Measurements from ENCODE around the gene SLC47A2.

Gene SLC47A2

DNA sequence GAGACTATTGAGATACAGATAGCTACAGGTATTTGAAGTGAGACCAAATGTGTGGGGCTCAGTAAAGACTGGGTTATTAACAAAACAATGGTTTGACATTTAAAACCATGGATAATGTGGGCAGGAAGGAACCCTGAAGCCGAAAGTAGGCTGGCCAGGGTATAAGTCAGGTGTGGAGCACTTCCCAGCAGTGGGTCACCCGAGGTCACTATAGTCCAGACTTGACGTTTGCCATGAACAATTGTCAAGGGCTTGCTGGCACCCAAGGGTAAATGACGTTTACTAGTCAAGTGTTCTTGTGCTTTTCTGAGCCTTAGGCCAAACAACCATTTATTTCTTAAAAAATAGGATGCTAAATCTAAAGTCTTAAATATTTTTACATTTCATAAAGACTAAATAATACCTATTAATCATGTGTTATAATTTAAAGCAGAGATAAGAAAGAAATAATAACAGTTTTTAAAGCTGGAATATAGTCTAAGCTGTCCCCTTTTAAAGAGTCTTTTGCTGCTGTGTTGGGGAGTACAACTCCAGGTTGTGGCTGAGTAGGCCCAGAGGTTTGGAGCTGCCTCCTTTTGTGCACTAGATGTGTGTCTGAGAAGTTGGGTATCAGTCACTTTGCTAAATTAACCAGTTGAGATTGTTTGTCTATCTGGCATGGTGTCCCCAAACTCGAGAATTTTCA, 52.1 kb downstream of the SLC47A2 start:
- DNase-seq: no peak

DNA sequence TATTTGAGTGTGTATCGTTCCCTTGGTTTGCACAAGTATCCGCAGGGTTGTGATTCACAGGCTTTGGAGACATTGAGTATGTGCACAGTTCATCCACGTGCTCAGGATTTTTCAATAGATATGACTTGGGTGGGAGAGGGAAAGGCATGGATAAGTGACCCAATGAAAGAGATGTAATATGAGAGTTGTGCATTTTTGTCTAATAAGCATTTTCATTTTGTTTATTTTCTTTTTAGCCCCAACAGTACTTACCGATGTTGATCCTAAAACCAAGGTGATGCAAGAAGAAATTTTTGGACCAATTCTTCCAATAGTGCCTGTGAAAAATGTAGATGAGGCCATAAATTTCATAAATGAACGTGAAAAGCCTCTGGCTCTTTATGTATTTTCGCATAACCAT, 53.3 kb downstream of the SLC47A2 start:
- no peak for DNase-seq

DNA sequence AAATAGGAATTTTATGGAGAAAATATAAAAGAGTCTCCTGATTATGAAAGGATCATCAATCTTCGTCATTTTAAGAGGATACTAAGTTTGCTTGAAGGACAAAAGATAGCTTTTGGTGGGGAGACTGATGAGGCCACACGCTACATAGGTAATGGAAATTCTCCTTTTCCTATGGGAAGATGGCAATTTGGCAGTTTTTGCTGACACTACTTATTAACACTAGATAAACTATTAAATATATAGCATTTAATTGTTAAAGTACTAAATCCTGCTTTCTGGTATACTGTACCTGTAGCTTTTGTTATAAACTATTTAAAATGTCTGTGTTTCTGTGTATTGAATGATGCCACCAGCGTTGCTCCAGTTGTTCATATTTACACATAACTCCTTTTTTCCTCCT, 55.3 kb downstream of the SLC47A2 start:
- DNase-seq: no peak

DNA sequence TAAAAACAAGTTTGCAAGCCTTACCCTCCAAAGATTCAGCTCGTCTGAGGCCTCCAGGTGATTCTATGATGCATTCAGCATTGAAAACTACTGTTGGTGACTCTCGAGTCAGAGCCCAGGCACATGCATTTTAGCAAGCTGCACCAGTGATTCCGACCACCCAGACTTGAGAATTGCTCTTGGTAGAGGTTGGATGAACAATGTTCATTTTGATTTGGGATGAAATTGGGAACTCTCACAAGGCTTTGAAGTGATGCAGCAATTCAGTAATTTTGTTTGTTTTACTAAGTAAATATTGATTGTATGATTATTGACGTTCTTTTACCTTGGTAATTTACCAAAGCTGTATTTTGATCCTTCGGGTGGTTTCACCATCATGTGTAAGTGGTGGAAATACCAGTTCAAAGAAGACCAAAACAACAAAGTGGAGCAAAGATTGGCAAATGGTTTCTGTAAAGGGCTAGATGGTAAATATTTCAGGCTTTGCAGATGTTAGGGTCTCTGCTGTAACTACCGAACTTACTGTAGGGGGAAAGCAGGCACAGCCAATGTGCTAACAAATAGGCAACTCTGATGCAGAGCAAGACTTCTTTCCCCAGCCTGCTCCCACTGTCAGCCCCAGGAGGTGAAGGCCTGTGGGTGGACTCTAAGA, 56.0 kb downstream of the SLC47A2 start:
- peak; percentile 27 for DNase-seq

DNA sequence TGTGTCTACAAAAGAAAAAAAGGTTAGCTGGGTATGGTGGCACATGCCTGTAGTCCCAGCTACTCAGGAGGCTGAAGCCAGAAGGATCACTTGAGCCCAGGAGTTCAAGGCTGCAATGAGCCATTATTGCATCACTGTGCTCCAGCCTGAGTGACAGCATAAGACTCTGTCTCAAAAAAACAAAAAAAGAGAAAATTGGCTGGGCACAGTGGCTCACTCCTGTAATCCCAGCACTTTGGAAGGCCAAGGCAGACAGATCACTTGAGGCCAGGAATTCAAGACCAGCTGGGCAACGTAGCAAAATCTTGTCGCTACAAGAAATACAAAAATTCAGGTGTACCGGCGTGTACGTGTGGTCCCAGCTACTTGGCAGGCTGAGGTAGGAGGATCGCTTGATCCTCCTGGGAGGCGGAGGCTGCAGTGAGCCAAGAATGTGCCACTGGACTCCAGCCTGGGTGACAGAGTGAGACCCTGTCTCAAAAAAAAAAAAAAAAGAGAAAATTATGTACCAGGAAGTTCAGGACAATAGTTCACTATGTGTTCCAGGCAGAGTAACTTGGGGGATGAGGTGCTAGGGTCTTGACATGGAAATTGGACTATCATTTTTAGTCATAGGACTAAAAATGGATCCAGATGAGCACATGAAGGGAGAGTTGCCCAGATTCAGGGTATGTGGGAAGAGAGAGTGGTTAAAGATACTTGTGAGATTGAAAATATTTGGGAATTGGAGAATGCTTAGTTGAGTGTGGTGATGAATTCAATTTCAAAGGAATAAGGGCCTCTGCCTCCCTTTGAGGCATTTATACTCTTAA, 56.8 kb downstream of the SLC47A2 start:
- DNase-seq: no peak

DNA sequence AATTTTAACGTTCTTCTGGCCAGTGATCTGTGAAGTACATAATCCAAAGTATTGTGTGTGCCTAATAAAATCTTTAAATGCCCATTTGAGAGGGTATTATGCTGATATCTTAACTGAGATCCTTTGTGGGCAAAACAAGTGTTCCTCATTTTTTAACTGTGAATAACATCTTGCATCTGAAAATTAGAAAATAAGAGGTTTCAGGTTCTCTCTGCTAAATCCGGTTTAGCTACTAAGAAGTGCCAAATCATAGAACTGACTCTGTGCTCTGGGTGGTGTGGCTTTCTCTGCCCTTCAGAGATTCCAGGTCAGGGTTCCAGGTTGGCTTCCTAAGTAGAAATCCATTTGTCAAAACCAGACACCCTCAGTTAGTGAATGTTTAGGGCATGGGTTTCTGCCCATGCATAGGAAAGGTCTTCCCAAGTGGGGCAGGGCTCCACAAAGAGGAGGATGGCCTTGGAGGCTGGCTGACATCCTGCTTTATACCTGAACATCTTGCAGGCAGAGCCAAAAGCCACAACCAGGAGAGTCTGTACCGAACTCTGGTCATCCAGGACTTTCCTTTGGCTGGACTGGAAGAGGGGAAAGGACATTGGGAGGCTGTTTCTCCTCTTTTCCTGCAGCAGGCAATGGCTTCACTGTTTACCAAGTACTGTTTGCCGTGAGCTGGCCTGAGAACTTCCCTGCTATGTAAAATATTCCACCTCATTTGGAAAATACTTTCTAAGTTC, 59.4 kb downstream of the SLC47A2 start:
- no peak for DNase-seq

DNA sequence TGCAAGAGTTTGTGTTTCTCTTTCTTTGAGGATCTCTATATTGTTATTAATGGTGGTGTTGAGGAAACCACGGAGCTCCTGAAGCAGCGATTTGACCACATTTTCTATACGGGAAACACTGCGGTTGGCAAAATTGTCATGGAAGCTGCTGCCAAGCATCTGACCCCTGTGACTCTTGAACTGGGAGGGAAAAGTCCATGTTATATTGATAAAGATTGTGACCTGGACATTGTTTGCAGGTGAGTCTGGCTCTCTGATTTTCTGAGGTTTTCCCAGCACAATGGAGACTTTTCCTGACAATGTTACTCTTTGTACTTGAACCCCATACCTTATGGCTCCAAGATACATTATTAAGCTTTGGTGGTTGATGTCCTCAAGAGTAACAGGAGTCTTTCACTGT, 60.0 kb downstream of the SLC47A2 start:
- DNase-seq: no peak

DNA sequence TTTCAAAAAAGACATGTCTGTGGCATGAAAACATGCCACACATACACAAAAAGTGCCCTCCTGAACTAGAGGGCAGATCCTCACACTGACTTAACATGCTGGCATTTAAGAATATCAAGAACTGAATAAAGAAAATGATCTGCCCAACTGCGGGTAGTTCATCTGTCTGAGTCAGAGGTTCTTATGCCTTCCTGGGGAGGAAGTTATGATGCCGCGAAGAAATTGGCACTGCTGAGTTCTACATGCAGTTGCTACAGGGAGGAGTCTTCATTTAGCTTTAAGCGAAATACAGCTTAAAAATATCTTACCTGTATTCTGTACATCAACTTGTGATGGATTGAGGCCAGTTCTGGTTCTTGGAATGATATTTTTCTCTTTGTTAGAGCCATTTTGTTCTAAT, 61.5 kb downstream of the SLC47A2 start:
- no peak for DNase-seq

DNA sequence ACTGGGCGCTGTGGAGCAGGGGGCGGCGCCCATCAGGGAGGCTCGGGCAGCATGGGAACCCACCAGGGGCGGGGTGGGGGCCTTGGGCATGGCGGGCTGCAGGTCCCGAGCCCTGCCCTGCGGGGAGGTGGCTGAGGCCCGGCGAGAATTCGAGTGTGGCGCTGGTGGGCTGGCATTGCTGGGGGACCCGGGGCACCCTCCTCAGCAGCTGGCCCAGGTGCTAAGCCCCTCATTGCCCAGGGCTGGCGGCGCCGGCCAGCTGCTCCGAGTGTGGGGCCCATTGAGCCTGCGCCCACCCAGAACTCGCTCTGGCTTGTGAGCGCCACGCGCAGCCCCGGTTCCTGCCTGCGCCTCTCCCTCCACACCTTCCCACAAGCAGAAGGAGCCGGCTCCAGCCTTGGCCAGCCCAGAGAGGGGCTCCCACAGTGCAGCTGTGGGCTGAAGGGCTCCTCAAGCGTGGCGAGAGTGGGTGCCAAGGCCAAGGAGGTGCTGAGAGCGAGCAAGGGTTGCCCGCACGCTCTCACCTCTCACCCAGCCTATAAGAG, 62.0 kb downstream of the SLC47A2 start:
- DNase-seq: no peak

DNA sequence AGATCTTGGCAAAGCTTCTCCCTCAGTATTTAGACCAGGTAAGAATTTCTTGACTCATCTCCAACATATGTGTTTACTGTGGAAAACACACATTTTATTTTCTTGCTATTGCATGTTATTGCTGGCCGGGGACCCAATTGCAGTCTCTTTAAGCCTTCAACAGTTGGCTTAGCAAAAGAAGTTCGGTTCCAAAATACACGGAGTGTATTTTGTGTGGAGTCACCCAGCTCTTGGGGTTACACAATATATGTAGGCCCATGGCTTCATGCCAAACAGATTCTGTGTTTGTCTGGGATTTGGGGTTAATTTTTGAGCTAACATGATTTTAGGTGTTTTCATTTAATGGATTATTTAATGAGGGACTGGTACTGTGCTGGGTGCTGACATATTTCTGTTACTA, 63.8 kb downstream of the SLC47A2 start:
- DNase-seq: no peak

DNA sequence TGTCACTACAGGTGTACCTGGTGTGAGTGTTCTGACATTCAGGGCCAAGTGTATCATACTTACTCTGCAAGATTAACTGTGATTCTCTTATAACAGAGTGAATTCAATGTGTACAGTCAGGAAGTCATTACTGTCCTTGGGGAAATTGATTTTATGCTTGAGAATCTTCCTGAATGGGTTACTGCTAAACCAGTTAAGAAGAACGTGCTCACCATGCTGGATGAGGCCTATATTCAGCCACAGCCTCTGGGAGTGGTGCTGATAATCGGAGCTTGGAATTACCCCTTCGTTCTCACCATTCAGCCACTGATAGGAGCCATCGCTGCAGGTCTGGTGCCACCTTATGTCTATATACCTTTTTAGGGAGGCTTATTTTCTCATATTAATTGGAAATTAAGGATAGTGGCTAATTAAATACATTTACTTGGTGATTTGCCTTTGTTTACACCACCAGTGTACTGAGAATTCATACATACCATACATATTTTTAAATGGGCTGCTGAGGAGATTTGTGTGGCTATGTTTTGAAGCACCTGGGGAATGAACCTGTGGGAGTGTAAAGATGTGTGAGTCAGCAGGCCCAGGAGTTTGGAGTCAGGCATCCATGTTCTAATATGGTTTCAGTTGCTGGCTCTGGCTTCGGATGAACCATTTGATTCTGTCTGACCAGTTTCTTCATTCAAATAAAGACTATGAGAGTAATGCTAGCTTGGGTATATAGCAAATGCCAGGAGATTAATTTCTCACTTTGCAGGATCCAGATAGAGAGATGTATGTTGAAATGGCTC, 64.7 kb downstream of the SLC47A2 start:
- DNase-seq: no peak

DNA sequence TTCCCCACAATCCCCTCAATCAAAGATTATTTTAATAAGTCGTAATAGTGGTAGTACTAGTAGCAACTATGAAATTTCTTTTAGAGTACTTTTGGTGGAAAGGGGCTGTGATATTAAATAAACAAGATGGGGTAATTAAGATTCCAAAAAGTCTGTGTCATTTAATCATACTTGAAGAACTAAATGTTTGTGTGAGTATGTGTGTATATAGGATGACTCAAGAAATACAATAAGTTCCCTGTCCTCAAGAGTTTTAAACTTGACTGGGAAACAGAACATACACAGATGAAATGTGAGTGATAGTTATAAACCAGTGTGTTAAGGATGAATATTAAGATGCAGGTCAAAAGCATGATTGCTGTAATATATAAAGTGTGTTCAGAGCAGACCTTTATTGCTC, 65.6 kb downstream of the SLC47A2 start:
- no peak for DNase-seq

DNA sequence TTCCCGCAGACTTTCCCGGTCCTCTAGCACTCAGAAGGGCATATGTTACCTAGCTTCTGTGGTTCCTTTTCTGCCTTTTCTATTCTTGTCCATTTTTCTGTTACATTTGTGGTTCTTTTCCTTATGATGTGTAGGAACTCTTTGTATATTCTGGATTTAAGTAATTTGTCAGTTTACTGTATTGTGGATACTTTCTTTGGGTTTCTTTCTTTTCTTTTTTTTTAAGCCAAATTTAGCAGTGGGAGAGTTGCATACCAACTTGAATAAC, 67.2 kb downstream of the SLC47A2 start:
- DNase-seq: no peak

DNA sequence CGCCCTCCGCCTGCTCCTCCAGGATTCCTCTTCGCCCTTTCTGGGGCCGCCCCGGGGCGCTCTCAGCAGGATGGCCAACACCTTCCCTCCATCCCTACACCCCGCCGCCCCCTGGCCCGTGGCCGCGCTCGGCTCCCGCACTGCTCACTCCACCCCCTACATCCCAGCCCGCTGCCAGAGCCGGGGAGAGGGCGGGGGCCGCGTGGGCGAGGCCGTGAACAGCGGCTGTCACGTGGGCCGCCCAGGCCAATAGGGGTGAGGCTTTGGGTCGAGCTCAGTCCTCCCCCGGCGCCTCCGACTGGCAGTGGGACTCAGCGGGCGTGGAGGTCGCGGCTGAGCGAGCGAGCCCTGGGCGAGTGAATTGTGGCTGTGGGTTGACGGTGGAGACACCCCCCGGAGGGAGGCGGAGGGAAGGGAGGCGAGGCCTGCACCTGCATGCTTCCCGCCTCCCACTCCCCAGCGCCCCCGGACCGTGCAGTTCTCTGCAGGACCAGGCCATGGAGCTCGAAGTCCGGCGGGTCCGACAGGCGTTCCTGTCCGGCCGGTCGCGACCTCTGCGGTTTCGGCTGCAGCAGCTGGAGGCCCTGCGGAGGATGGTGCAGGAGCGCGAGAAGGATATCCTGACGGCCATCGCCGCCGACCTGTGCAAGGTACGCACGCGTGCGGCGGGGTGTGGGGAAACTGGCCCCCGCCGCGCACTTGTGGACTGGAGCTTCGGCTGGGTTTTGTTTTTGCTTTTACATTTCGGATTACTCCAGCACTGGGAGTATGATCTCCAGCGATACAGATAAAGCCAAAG, 67.7 kb downstream of the SLC47A2 start, which contains the start of gene ALDH3A2:
TSS of gene ALDH3A2 (plus strand) at position 277 of the 799 bp plus-strand sequence. CDS start at position 498, 221 bp downstream.
- peak; percentile 94 for DNase-seq

DNA sequence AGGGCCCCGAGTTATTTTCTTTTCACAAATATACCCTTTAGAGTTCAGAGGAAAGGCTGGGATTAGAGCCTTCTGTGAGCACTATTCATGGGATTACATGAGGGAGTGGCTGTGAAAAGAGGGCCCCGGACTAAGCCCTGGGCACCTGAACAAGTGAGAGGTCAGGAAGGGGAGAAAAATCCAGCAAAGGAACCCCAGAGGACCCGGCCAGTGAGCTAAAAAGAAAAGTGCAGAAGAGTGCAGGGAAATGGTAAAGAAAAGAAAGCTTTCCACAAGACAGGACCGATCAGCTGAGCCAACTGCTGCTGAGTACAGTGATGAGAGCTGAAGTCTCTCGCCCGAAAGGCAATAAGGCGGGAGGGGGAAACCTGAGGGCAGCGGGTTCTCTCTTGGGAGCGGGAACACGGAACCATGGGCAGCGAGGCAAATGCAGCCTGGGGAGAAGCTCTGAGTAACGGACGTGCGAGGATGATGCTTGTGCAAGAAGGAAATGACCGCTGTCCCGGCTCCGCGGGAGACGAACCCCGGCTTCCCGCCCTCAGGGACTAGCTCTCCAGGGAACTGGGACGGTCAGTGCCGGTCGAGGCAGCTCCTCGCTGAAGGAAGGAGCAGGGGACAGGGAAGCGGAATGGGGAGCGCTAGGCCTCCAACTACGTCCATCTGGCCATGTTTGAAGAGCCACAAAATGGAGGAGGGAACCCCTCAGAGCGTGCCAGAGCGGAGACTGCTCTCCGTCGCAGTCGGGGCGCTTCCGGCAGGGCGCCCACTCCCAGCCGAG, 68.5 kb downstream of the SLC47A2 start:
- peak; percentile 56 for DNase-seq

DNA sequence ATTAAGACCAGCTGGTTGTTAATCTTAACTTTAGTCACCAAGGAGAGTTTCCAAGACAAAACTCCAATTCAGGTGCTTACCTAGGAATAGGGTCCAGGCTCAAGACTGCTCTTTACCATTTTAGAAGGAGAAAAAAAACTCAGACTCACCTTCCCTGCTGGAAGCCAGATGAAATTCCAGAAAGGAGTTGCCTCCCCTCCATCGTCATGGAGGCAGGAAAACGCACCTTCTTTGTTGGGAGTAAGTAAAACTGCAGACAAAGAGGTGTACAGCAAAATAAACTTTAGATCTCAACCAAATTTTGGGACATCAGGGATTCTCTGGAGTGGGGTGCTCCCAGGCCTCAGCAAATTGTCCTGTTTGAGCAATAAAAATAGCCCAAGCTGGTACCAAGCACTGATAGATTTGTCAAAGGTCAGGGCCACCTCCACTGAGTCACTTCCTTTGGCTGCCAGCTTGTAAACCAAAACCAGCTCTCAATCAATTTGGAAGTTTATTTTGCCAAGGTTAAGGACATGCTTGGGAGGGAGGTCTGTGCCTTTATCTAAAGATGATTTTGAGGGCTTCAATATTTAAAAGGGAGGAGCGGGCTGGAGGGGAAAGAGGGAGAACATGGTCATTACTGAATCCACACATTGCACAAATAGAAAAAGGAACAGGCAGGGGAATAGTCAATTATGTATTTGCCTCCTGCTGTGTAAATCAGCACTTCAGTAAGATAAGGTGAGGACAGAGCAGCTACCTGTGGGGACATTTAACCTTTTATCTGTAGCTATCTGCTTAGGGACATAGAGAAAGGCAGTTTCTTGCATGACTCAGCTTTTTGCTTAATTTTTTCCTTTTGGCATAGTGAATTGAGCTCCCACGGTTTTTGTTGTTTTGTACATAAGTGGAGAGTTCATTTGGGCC, 69.3 kb downstream of the SLC47A2 start:
- peak; percentile 34 for DNase-seq

DNA sequence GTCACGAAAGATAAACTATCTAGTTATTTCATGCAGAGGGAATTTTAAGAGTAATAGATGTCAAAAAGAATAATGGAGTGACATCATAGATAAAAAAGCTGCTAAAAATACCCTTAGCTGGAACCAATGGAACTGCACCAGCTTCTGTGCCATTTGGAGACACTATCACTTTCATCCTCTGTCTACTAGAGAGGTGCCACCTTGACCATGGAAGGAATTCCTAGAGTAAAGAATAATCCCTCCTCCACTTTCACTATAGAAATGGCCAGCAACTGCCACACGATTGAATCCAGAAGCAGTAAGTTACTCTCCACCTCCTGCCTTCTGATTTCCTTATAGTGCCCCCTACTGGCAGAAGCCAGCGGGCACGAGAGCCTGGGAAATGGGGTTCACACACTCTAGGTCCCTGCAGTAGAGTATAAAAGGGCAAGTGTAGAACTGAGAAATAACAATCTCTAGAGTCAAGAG, 70.6 kb downstream of the SLC47A2 start:
- no peak for DNase-seq

DNA sequence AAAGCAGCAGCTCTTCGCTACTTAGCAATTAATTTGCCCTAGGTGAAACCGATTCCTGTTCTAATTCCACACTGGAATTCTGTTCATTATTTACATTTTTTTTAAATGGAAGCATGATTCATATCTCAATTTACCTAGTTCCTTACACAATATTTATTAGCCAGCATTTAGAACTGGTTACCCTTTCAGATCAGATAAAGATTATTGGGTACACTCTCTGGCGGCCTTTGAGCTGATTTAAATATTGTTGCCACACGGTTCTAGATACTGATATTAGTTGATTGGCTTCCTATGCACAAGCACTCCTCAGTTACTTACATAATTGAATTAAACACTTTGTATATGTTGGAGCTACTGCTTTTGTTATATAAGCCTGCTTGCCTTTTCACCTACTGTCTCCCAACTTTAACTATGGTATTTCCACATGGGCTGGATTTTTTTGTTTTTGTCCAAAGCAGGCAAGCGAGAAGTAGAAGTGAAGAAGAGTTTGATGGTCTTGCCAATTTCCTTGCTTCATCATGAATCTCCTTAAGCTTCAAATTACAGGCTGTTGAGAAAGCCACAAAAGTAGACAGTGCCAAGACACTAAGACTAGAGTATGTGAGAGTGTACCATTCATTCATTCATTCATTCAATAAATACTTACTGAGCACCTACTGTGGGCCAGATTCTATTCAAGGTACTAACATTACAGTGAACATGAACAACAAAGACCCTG, 71.7 kb downstream of the SLC47A2 start:
- no peak for DNase-seq
